22Rv1 (cell line): ENCODE results near the gene BNIP5.

Experiments
- H3K27ac ChIP-seq: fragments of 450-650 bp; 2 replicates; pipeline ENCODE4 v1.5.1; 2017
- CTCF ChIP-seq: fragments of 450-650 bp; IDR thresholded peaks from 2 replicates; pipeline ENCODE4 v1.5.1; 2017; ENCODE audit warnings: mild to moderate bottlenecking
- ZFX ChIP-seq: fragments of 450-650 bp; IDR thresholded peaks from 2 replicates; pipeline ENCODE4 v1.6.1; 2017; ENCODE audit warnings: antibody characterized with exemption, borderline replicate concordance

Gene BNIP5

GRCh38 chr6:36378243-36378920 lies 41.7 kb upstream of the BNIP5 start:
- no peak for TF ChIP-seq ZFX
- no peak for TF ChIP-seq CTCF
- H3K27ac ChIP-seq = no peak overlapping the region

DNA sequence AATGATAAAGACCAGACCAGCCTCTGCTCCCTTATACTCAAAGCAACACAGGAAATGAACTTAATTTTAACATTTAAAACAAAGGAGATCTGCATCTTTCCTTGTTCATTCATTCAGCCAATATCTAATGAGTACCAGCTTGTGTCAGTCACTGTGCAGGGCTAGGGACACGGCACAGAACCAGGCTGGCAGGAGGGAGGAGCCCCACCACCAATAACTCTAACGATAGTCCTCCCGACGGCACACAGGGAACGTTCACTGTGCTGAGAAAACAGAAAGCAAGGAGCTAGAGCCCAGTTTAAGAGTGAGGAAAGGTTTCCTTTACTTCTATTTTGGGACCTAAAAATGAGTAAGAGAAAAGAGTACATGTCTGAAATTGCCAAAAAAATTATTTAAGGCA lies 40.9 kb upstream of the BNIP5 start:
- TF ChIP-seq CTCF (no peak), ZFX (no peak)

DNA sequence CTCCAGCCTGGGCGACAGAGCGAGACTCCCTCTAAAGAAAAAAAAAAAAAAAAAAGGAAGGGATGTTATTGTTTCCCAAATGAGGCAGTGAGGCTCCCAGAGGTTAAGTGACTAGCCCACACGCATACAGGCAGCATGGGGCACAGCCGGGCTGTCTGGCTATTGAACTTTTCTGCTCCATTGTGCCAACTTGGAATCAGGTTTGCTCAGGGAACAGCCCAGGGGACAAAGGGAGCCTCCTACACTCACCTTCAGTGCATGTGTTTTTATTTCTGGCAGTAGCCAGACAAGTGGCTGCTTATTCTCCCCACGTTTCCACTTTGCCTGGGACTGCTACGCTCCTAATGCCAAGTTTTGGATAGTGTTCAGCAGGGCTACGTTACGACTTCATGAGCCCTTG lies 40.1 kb upstream of the BNIP5 start:
- TF ChIP-seq ZFX = no peak
- TF ChIP-seq CTCF = no peak
- H3K27ac ChIP-seq = no peak overlapping the region

More for the DNA sequence above, 40.9 kb upstream of the BNIP5 start:
- no peak overlapping the region for H3K27ac ChIP-seq

- TF ChIP-seq CTCF (no peak), ZFX (no peak)
- H3K27ac ChIP-seq = no peak overlapping the region
Measured at GRCh38 chr6:36376183-36376582, 39.5 kb upstream of the BNIP5 start.

GRCh38 chr6:36375644-36376155 lies 39.0 kb upstream of the BNIP5 start:
- no peak overlapping the region for H3K27ac ChIP-seq
- TF ChIP-seq ZFX (no peak), CTCF (no peak)

DNA sequence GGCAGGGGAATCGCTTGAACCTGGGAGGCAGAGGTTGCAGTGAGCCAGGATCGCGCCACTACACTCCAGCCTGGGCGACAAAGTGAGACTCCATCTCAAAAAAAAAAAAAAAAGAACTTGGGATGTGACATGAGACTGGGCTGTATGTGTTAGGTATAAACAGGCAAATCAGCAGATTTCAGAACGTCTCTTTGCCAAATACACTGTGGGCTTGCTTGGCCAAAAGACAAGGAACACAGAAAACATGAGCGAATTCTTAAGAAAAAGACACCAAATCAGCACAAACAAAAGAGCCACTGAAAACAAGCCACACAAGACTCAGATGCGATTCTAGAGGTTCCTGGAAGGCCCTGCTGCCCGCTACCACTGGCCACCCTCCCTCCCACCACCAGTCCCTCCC lies 38.3 kb upstream of the BNIP5 start:
- TF ChIP-seq ZFX (no peak), CTCF (no peak)
- H3K27ac ChIP-seq = no peak overlapping the region

DNA sequence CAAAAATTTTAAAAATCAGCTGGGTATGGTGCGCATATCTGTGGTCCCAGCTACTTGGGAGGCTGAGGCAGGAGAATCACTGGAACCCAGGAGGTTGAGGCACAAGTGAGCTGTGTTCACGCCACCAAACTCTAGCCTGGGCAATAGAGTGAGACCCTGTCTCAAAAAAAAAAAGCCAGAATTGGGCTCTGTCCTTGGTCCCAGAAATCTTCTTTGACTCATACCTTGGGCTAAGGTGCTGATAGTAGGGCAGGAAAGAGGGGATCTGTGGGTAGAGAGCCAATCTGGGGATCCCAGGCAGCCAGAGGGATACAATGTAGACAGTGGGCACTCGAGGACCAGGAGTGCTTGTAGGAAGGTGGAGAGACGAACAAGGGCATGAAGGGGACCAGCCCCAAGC lies 37.5 kb upstream of the BNIP5 start:
- no peak overlapping the region for H3K27ac ChIP-seq
- TF ChIP-seq CTCF (no peak), ZFX (no peak)
